Osteocyte (in vitro differentiated cells): ENCODE results near the gene GRAMD1A. TPM values are rescaled to one million over a fixed set of nuclear protein-coding genes. Genes with fewer than 3 reads are reported as not detected.
"Not testable (repeated sequence)": the region's sequence is repeated elsewhere in the genome, so short reads cannot be mapped to it uniquely, and the experiment has no call there.

Source experiments
- DNase-seq: peaks from one replicate; pipeline ENCODE4 v3.0.0; 2021; ENCODE audit warnings: mixed read lengths; ENCODE audit not compliant: unreplicated experiment; ENCODE audit errors: extremely low spot score
- H3K27ac Mint-ChIP-seq: one replicate; pipeline ENCODE4 v1.8.0; 2021; ENCODE audit warnings: mild to moderate bottlenecking, mixed read lengths; ENCODE audit not compliant: unreplicated experiment
- H3K27me3 Mint-ChIP-seq: one replicate; pipeline ENCODE4 v1.8.0; 2021; ENCODE audit warnings: mixed read lengths; ENCODE audit not compliant: unreplicated experiment
- H3K36me3 Mint-ChIP-seq: one replicate; pipeline ENCODE4 v1.8.0; 2021; ENCODE audit warnings: mixed read lengths; ENCODE audit not compliant: unreplicated experiment
- H3K4me1 Mint-ChIP-seq: one replicate; pipeline ENCODE4 v1.8.0; 2021; ENCODE audit warnings: mixed read lengths; ENCODE audit not compliant: unreplicated experiment
- H3K4me3 Mint-ChIP-seq: one replicate; pipeline ENCODE4 v1.8.0; 2021; ENCODE audit warnings: mild to moderate bottlenecking, moderate library complexity, mixed read lengths; ENCODE audit not compliant: unreplicated experiment
- H3K9me3 Mint-ChIP-seq: one replicate; pipeline ENCODE4 v1.8.0; 2021; ENCODE audit warnings: mixed read lengths; ENCODE audit not compliant: unreplicated experiment
- CTCF ChIP-seq: fragments of 200-600 bp; sonication (generic); IDR thresholded peaks from 2 replicates; pipeline ENCODE4 v1.5.0; 2021; ENCODE audit warnings: antibody characterized with exemption, mild to moderate bottlenecking, moderate library complexity
- total RNA-seq: library from RNA; stranded (reverse); gene quantifications from 2 replicates; pipeline ENCODE4 v1.2.1, GENCODE V29; 2021

The GRAMD1A gene
- total RNA-seq, 1 donor from 2014 or later: 80.8 TPM

GRCh38 chr19:34989298-34989697 lies 10.8 kb upstream of the GRAMD1A start:
- peaks cover 9% of the 10 kb centered on the region for H3K4me1 Mint-ChIP-seq
- no peak overlapping the region for H3K27ac Mint-ChIP-seq
- H3K27me3 Mint-ChIP-seq: peaks cover 4% of the 10 kb centered on the region
- no peak for DNase-seq
- H3K9me3 Mint-ChIP-seq: peaks cover 5% of the 10 kb centered on the region
- no peaks in the 10 kb centered on the region for H3K36me3 Mint-ChIP-seq
- H3K4me3 Mint-ChIP-seq: no peak overlapping the region
- no peak for TF ChIP-seq CTCF

- no peak for DNase-seq
- peaks cover 6% of the 10 kb centered on the region for H3K4me1 Mint-ChIP-seq
- no peak overlapping the region for H3K4me3 Mint-ChIP-seq
- H3K27ac Mint-ChIP-seq: no peak overlapping the region
- peaks cover 4% of the 10 kb centered on the region for H3K27me3 Mint-ChIP-seq
- TF ChIP-seq CTCF: no peak
- no peaks in the 10 kb centered on the region for H3K9me3 Mint-ChIP-seq
- H3K36me3 Mint-ChIP-seq: no peaks in the 10 kb centered on the region
These were observed 9.4 kb upstream of the GRAMD1A start for GRCh38 chr19:34990578-34991192.

DNA sequence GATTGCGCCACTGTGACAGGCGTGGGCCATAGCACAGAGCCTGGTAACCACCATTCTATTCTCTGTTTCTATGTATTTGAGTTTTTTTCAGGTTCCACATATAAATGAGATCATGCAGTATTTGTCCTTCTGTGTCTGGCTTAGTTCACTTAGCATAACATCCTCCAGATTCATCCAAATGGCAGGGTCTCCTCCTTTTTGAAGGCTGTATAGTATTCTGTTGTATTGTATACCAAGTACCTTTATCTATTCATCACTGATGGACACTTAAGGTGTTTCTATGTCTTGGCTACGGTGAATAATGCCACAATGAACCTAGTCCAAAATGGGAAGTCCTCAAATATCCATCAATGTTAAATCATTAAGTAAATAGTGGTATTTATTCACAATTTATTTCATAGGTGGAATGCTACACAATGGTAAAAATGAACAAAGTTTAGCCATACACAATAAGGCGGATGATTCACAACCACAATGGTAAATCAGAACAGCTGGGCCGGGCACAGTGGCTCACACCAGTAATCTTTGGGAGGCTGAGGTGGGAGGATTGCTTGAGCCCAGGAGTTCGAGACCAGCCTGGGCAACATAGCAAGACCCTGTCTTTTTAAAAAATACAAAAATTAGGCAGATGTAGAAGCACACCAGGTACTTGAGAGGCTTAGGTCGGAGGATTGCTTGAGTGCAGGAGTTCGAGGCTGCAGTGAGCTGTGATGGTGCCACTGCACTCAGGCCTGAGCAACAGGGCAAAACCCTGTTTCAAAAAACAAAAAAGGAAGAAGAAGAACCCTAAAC lies 8.4 kb upstream of the GRAMD1A start:
- no peak overlapping the region for H3K27ac Mint-ChIP-seq
- peaks cover 4% of the 10 kb centered on the region for H3K27me3 Mint-ChIP-seq
- peaks cover 4% of the 10 kb centered on the region for H3K4me1 Mint-ChIP-seq
- no peak overlapping the region for H3K4me3 Mint-ChIP-seq
- H3K36me3 Mint-ChIP-seq: no peaks in the 10 kb centered on the region
- no peak for TF ChIP-seq CTCF
- DNase-seq: no peak
- no peaks in the 10 kb centered on the region for H3K9me3 Mint-ChIP-seq

DNA sequence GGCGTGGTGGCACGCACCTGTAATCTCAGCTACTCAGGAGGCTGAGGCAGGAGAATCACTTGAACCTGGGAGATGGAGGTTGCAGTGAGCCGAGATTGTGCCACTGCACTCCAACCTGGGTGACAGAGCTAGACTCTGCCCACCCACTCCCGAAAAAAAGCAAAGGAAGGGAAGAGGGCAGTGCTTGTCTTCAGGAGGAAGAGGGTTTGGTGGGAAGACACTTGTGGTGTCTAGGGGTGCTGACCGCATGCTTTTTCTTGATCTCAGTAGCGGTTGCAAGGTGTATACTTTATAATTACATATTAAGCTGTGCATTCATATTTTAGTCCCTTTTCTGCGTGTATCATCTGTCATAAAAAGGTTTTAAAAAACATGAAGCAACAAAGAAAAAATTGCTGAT lies 7.5 kb upstream of the GRAMD1A start:
- H3K4me1 Mint-ChIP-seq: peaks cover 13% of the 10 kb centered on the region
- H3K27ac Mint-ChIP-seq, H3K9me3 Mint-ChIP-seq, DNase-seq, H3K36me3 Mint-ChIP-seq, H3K27me3 Mint-ChIP-seq, H3K4me3 Mint-ChIP-seq: not testable (repeated sequence)

- Mint-ChIP-seq H3K36me3 (no peaks in the 10 kb centered on the region), H3K9me3 (no peaks in the 10 kb centered on the region), H3K4me3 (no peak overlapping the region), H3K4me1 (peaks cover 25% of the 10 kb centered on the region), H3K27ac (no peak overlapping the region), H3K27me3 (no peaks in the 10 kb centered on the region)
- no peak for TF ChIP-seq CTCF
- DNase-seq: no peak
These were observed 5.9 kb upstream of the GRAMD1A start for GRCh38 chr19:34994286-34994642.
